Stimulated activated CD4-positive, alpha-beta T cell treated with anti-CD3 and anti-CD28 coated beads, Interleukin-2, amount 100 ng/mL, for 4 hours (primary cell): ENCODE data around the gene SLC22A1.

Experiments used
- DNase-seq: peaks from one replicate; pipeline ENCODE4 v3.0.0-alpha.2; 2020; ENCODE audit warnings: low read depth

The SLC22A1 gene

GRCh38 chr6:160173806-160174527, 52.4 kb downstream of the SLC22A1 start:
- no peak for DNase-seq

- DNase-seq, result no peak
These were observed 53.1 kb downstream of the SLC22A1 start for GRCh38 chr6:160174681-160175080.

GRCh38 chr6:160177220-160177619, 55.6 kb downstream of the SLC22A1 start:
- no peak for DNase-seq

GRCh38 chr6:160178271-160178670, 56.7 kb downstream of the SLC22A1 start:
- no peak for DNase-seq

- DNase-seq, result no peak
These were observed 59.1 kb downstream of the SLC22A1 start for GRCh38 chr6:160180706-160181105.

GRCh38 chr6:160188773-160189172, 67.2 kb downstream of the SLC22A1 start:
- no peak for DNase-seq

- DNase-seq, result no peak
These were observed 68.5 kb downstream of the SLC22A1 start for GRCh38 chr6:160190081-160190480.

- no peak for DNase-seq
These were observed 69.4 kb downstream of the SLC22A1 start for GRCh38 chr6:160190973-160191372.

- DNase-seq, result no peak
These were observed 71.2 kb downstream of the SLC22A1 start for GRCh38 chr6:160192840-160193239.

- no peak for DNase-seq
These were observed 73.2 kb downstream of the SLC22A1 start for GRCh38 chr6:160194808-160195207.

- no peak for DNase-seq
These were observed 76.0 kb downstream of the SLC22A1 start for GRCh38 chr6:160197662-160198061.

- DNase-seq, result no peak
These were observed 77.1 kb downstream of the SLC22A1 start for GRCh38 chr6:160198606-160199211.

GRCh38 chr6:160201061-160201460, 79.4 kb downstream of the SLC22A1 start:
- DNase-seq, result no peak

GRCh38 chr6:160202411-160202810, 80.8 kb downstream of the SLC22A1 start:
- DNase-seq, result no peak

GRCh38 chr6:160203076-160203475, 81.5 kb downstream of the SLC22A1 start:
- DNase-seq, result no peak

- no peak for DNase-seq
These were observed 81.9 kb downstream of the SLC22A1 start for GRCh38 chr6:160203522-160203921.

GRCh38 chr6:160203953-160204352, 82.3 kb downstream of the SLC22A1 start:
- DNase-seq, result no peak

GRCh38 chr6:160204710-160205109, 83.1 kb downstream of the SLC22A1 start:
- DNase-seq, result no peak

- DNase-seq, result no peak
These were observed 86.0 kb downstream of the SLC22A1 start for GRCh38 chr6:160207618-160208017.
